PC-9 (cell line): Measurements from ENCODE around the gene RRAGC.

Source experiments
- EZH2 ChIP-seq: fragments of 200-600 bp; sonication (generic); IDR thresholded peaks from 2 replicates; pipeline ENCODE4 v1.8.0; 2017; ENCODE audit warnings: antibody characterized with exemption, low read depth
- TF ChIP-seq, protein P1 (sequence below): fragments of 200-600 bp; sonication (generic); conservative IDR thresholded peaks from 2 replicates; pipeline ENCODE4 v1.6.1; 2017; ENCODE audit warnings: mixed run types, antibody characterized with exemption, mild to moderate bottlenecking, moderate library complexity

DNA sequence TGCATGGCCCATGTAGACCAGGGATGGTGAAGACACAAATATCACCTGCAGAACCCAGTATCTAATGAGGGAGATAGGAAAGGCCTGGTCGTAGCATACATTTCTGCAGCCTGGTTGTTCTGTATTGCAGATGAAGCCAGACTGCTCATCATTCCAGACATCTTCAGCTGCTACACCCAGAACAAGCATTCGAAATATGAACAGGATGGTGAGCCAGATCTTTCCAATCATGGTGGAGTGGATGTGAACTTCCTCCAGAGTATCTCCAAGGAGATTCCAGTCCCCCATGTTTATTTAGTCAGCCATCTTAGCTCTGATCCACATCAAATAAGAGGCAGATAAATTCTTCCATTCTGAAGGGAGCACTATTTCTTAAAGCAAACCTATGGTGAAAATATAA lies 16.2 kb upstream of the RRAGC start:
- TF ChIP-seq, protein P1, sequence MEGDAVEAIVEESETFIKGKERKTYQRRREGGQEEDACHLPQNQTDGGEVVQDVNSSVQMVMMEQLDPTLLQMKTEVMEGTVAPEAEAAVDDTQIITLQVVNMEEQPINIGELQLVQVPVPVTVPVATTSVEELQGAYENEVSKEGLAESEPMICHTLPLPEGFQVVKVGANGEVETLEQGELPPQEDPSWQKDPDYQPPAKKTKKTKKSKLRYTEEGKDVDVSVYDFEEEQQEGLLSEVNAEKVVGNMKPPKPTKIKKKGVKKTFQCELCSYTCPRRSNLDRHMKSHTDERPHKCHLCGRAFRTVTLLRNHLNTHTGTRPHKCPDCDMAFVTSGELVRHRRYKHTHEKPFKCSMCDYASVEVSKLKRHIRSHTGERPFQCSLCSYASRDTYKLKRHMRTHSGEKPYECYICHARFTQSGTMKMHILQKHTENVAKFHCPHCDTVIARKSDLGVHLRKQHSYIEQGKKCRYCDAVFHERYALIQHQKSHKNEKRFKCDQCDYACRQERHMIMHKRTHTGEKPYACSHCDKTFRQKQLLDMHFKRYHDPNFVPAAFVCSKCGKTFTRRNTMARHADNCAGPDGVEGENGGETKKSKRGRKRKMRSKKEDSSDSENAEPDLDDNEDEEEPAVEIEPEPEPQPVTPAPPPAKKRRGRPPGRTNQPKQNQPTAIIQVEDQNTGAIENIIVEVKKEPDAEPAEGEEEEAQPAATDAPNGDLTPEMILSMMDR = no peak
- TF ChIP-seq EZH2 = no peak
